NCI-H345 treated with DMSO at 0.1 percent for 48 hours (cell line): Measurements from ENCODE around the gene HMCN2.

Experiments used
- DNase-seq: peaks from one replicate; lab custom pipeline; 2025; ENCODE audit not compliant: unreplicated experiment; lab: John Stamatoyannopoulos, UW

HMCN2 gene

DNA sequence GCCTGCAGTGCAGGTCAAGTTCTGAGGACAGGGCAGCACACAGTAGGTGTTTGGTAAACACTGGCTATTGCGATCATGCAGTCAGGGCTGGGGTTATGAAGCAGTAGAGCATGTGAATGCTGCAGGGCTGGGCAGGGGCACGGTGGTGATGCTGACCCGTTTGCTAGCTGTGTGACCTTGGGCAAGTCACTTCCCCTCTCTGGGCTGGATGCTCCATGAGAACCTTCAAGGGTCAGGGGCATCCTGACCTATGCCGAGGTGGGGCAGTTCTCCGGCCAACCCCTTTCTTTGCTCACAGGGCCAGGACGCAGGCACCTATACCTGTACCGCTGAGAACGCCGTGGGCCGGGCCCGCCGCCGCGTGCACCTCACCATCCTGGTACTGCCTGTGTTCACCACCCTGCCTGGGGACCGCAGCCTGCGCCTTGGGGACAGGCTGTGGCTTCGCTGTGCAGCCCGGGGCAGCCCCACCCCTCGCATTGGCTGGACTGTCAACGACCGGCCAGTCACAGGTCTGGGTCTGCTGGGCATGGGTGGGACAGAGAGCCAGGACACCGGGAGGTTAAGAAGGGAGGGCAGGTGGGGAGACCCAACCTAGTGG is 140.2 kb downstream of the HMCN2 start:
- no peak for DNase-seq

DNA sequence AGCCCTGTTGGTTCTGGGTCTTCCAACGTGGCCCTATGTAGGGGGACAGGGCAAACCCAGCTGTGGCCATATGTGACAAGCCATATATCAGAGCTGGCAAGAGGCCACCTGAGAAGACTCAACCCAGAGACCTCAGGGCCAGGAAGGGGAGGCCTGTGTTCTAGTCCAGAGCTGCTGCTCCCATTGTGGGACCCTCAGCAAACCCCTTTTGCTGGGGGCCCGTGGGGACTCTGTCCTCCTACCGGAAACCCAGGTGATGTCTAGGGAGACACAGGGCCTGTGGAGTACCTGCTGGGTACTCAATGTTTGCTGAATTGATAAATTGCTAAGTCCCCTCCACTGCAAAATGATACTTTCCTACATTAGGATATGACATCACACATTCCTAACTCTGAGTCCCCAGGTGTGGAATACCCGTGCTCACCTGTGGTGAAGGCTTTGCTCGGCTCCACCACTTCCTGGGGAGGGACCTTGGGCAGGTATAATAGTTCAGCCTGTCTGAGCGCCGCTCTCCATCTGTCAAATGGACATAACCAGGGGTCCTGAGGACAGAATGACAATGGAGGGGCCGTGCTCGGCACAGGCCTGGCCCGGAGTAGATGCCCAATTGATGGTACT is 140.8 kb downstream of the HMCN2 start:
- no peak for DNase-seq

DNA sequence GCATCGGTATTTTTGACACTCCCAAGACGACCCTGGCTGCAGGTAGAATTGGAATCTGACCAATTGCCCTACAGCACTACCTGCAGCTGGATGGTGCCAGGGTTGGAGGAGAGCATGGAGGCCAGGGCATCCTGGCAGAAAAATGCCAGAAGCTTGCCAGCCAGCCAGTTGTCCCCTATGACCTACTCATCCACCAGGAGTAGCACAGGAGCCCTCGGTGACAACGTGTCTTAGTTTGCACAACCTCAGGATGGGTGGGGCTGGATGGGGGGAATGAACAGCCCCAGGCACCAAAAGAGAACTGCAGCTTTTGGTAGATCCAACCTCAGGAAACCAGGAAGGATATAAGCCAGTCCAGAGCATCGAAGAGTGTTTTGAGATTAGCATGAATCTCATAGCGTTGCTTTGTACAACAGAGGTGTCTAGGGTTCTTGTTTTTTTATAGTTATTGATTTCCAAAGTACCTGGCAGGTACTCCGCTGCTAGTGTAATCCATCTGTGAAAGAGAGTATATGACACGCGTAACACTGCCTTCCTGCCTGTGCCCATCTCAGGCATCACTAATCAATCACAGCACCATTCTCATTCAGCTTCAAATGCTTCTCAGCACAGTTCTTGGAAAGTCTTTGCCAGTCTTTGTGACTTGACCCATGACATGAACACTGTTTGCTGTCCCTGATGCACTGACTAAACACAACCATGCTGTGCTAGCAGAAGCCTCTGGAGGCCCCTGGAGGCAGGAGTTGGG is 142.5 kb downstream of the HMCN2 start:
- no peak for DNase-seq

DNA sequence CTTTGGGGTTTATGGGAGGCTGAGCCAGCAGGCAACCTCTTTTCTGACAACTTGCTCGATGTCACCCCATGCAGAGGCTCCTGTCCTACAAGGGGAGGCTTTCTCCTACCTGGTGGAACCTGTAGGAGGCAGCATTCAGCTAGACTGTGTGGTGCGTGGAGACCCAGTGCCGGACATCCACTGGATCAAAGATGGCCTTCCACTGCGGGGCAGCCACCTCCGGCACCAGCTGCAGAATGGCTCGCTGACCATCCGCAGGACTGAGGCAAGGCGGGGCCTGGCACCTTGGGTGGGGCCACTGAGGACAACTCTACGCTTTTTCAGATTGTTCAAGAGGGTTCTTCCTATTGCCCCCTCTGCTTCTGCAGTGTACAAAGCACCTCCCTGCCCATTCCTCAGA is 143.1 kb downstream of the HMCN2 start:
- no peak for DNase-seq

DNA sequence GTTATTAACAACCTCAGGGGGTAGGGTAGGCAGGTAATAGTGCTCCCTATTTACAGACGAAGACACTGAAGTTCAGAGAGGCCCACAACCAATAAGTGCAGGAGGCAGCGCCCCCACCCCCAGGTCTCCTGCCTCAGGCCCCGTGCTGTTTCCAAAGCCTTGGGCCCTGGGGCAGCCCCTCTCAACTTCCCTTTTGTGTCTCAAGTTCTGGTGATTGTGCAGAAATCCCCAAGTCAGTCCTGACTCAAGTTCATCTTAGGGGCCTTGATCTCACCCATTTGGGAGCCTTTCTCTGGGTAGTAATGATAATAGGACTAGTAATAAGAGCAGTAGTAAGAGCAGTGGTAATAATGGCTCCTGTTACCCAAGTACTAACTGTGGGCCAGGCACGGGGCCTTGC is 143.7 kb downstream of the HMCN2 start:
- no peak for DNase-seq

DNA sequence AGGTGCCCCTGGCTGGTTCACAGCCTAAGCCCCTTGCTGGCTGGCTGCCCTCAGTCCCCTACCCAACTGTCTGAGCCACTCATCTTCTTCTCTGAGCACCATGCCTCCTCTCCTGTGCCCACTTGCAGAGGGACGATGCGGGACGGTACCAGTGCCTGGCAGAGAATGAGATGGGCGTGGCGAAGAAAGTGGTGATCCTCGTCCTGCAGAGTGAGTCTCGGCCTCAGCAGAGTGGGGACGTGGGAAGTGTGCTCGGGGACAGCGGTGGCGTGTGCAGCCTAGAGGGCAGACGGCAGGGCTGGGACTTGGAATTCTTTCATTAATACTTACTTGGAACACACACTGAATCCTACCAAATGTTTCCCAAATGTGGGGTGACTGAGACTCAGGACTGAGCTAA is 144.9 kb downstream of the HMCN2 start:
- no peak for DNase-seq

DNA sequence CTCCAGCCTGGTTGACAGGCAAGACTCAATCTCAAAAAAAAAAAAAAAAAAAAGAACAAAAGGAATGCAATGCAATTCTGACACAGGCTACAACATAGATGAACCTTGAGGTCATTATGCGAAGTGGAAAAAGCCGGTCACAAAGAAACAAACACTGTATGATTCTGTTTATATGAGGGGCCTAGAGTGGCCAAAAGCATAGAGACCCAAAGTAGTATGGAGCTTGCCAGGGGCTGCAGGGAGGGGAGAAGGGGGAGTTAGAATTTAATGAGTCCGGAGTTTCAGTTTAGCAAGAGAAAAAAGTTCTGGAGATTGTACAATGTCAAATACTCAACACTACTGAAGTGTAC is 146.0 kb downstream of the HMCN2 start:
- DNase-seq, result no peak

DNA sequence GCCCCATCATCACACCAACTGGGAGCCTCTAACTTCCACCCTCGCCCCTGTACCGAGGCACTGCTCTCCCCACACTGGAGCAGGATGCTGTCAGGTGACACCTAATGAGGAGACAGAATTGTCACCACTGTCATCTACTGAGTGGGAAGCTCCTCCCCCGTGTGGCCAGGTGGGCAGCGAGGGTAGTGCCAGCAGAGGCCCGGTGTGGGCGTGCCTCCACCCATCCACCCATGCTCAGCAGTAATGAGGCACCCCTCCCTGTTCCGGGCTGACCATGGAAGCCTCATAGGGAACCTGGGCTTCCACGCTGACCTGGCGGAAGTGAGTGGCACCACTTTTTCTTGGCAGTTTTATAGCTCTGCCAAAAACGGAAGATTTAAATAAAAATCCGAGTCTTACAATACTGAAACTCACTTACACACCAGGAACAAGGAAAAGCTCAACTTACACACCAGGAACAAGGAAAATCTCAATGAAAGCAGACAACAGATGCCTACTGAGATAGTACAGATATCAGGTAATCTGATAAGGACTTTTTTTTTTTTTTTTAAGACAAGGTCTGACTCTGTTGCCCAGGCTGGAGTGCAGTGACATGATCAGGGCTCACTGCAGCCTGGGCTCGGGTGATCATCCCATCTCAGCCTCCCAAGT is 148.6 kb downstream of the HMCN2 start:
- DNase-seq, result no peak

DNA sequence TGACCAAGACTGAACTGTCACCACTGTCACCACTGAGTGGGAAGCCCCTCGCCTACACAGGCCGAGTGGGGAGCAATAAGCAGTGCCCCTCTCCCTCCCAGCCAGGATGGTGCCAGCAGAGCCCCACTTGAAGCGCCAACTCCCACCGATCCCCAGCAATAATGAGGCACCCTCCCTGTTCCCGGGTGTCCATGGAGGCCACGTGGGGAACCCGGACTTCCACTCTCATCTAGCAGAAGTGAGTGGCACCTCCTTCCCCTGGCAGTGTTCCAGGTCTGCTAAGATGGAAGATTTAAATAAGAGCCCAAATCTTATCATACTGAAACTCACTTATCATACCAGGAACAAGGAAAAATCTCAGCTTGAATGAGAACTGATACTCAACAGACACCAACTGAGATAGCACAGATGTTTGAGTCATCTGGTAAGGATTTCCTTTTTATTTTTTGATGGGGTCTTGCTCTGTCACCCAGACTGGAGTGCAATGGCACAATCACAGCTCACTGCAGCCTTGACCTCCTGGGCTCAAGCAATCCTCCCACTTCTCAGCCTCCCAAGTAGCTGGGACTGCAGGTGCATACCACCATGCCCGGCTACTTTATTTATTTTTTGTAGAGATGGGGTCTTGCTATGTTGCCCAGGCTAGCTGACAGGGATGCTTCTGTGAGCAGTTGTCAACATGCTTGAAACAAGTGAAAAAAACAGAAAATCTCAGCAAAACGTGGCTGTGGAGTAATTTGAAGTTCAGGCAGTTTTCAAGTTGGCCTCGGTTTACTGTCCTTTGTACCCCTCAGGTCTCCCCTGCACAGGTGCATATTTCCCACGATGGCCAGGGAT is 149.6 kb downstream of the HMCN2 start:
- no peak for DNase-seq

DNA sequence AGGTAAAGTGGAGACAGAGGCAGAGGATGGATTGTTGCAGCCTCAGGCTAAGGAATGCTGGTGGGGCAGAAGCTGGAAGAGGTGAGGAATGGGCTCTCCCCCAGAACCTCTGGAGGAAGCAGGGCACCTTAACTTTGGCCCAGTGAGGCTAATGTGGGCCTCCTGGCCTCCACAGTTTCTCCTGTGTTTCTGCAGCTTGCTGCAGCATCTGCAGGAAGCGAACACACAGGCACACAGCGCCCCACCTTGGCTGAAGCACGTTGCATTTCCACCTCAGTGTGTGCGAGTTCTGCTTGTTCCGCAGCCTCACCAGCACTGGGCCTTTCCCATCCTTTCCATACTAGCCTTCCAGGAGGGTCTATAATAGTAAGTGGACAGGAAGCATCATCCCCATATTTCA is 152.0 kb downstream of the HMCN2 start:
- no peak for DNase-seq

DNA sequence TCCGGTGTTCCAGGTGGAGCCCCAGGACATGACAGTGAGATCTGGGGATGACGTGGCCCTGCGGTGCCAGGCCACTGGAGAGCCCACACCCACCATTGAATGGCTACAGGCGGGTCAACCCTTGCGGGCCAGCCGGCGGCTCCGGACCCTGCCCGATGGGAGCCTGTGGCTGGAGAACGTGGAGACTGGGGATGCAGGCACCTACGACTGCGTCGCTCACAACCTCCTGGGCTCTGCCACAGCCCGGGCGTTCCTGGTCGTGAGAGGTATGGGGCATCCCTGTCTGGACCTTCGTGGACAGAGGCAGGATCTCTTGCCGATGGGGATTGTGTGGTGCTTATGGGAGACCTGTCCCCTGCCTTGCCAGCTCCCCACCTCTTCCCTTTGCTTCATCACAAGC is 153.2 kb downstream of the HMCN2 start:
- DNase-seq, result no peak

DNA sequence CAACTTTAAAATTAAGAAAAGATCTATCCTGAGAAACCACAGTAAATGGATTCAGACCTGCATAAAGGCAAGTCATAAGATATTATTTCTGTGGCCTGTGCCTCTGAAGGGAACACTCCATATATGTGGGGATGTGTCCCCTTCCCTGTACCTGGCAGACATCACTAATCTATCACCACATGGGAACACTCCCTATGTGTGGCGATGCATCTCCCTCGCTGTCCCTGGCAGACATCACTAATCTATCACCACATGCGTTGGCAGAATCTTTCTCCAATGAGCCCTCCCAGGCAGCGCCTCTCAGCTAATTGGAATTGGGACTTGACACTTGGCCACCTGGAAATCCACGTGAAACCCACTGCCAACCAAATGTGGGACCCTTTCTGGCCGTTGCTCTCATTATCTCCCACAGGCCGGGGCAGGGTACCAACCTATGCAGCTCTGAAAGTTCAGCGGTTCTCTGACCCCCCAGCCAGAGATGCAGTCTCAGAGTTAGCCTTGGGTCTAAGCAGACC is 154.0 kb downstream of the HMCN2 start:
- DNase-seq, result no peak

DNA sequence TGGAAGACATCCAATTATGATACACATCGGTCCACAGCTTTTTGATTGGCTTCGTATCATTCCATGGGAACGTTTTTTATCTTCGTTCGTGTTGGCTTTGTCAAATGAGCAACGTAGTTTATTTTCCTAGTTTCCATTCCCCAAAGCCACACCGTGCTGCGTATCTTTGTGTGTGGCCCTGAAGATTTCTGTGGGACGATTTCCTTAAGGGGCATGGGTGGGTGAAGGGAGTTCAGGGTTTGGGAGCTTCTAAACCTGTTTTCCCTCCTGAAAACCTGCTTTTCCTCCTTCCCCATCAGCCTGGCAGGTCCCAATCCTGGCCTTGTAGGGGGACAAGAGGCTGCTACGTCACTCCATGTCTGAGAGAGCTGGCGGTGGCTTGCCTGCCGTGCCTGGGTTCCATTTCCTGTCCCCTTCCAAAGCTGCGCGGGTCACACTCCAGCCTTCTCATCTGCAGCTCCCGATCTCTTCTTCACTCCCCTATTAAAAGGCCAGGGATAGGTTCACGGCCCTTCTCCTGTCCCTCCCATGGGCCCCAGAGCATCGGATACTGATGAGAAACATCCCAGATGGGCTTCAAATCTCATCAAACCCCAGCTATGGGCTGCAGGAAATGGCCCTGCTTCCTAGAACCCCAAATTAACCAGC is 155.7 kb downstream of the HMCN2 start:
- no peak for DNase-seq

DNA sequence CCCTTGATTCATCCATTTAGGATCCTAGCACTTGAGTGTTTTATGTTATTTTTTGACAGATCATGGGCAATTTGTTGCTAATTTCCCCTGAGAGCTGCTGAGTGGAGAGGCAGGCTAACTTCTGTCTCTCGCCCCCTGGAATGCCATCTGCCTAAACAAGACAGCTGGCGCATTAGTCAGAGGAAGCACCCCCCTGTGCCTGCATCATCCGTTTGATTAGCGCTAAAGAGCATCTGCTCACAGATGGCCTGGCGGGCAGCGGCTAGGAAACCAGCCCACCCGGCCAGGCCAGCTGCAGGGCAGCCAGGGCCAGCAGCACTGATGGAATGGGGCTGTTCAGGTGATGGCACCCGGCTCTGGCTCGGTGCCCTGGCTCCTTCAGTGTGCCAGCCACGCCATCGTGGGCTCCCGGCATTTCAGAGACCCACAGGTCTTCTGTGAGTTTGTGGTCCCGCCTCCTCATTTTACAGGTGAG is 156.3 kb downstream of the HMCN2 start:
- DNase-seq, result peak; percentile 56

DNA sequence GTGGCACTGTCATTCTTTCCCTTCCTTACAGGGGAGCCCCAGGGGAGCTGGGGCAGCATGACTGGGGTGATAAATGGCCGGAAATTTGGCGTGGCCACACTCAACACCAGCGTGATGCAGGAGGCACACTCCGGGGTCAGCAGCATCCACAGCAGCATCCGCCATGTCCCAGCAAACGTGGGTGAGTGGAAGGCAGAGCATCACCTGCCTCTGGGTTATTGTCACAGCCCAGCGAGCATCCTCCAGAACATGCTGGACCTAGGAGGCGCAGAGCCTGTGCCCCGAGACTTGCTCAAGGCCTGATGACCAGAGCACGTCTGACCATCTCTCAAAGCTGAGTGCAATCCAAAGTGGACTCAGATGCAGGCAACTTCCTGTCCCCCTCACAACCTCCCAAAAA is 157.0 kb downstream of the HMCN2 start:
- DNase-seq, result no peak

DNA sequence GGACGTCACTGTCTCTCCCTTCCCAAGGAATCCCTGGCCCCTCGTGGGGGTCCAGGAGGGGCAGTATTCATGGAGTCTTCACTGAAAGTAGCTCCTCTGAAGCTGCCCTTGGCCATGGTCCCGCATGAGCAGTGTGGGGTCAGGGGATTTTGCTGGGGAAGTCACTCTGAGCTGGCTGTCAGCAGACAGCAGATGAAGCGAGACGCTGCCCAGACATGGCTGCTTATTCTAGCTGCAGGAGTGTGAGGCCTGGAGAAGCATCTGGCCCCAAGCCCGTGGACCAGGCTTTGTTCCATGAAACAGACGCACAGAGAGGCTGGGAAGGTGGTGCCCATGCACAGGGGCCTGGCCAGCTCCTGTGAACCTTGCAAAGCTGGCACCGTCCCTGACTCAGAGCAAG is 157.7 kb downstream of the HMCN2 start:
- no peak for DNase-seq

DNA sequence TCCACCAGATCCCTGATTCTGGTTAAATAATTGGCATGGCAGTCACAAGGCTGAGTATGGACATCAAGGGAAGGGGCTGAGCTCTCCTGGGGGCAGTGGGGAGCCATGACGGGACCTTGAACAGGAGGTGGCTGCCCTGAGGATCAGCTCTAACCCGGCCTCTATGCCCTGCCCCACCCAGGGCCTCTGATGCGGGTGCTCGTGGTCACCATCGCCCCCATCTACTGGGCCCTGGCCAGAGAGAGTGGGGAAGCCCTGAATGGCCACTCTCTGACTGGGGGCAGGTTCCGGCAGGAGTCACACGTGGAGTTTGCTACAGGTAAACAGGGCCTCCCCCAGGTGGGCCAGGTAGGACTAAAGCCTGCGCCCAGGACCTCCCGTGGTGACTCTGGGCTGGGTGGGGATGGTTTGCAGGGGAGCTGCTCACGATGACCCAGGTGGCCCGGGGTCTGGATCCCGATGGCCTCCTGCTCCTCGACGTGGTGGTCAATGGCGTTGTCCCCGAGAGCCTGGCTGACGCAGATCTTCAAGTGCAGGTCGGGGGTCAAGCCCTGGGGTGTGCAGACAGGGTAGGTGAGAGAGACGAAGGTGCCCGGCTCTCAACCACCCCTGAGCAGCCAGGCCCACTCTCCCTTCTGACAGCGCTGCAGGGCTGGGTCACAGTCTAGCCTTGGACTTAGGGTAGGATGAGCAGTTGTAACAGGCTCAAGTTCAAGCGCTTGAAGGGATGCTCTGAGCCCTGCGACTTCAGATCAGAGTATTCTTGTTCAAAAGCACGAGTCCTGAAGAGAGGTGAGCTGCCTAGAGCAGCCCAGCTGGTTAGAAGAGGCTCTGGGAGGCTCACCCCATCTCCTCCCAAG is 159.3 kb downstream of the HMCN2 start:
- DNase-seq, result no peak

DNA sequence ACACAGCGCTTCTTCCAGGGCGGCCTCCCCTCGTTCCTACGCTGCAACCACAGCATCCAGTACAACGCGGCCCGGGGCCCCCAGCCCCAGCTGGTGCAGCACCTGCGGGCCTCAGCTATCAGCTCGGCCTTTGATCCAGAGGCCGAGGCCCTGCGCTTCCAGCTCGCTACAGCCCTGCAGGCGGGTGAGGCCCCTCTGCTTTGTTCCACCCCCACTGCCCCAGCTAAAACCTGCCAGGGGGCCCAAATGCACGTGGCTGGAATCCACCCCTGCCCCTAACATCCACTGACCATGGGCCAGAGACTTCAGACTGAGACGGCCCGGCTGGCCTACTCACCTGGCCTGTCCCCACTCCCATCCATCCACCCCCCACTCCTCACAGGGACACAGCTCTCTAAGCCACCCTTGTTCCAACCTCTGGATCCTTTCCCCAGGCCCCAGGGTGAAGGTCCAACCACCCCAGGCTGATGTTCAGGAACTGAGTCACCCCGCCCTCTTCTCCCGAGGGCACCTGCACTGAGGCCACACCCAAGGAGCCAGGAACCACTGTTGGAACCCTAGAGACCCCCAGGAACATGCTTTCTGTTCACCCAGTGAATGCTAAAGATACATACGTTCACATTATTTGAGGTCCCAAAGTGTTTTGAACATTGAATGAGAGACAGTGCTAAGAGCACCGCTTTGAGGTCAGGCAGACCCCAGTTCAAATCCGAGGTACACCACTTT is 160.3 kb downstream of the HMCN2 start:
- DNase-seq, result no peak

DNA sequence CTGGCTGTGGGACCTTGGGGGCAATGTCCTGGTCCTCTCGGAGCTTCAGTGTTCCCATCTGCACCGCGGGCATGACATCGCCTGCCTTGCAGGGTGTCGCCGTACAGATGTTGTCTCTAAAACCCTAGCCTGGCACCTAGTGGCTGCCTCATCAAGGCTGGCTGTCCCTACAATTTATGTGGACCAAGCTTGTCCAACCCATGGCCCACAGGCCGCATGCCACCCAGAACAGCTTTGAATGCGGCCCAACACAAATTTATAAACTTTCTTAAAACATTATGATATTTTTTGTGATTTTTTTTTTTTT is 160.9 kb downstream of the HMCN2 start:
- no peak for DNase-seq
